PFSK-1 (cell line): ENCODE results near the gene PHACTR4.

Source experiments
- FOXP2 ChIP-seq: optimal IDR thresholded peaks from 2 replicates; pipeline ENCODE3; 2011; ENCODE audit warnings: borderline replicate concordance, control low read depth, inconsistent platforms; ENCODE audit not compliant: insufficient read depth; ENCODE audit errors: extremely low read length, extremely low read depth
- POLR2AphosphoS5 ChIP-seq: IDR thresholded peaks from 2 replicates; pipeline ENCODE4 v1.6.1; 2012; ENCODE audit warnings: low read depth, mild to moderate bottlenecking, control low read depth, low read length, moderate library complexity
- SIN3A ChIP-seq: IDR thresholded peaks from 2 replicates; pipeline ENCODE4 v1.6.1; 2012; ENCODE audit warnings: mild to moderate bottlenecking, low read length, moderate library complexity, borderline replicate concordance; ENCODE audit not compliant: insufficient read depth
- TAF1 ChIP-seq: IDR thresholded peaks from 2 replicates; pipeline ENCODE4 v1.6.1; 2012; ENCODE audit warnings: low read length, control low read depth, borderline replicate concordance; ENCODE audit not compliant: insufficient read depth
- TF ChIP-seq, protein P1 (sequence below), 2 experiments: IDR thresholded peaks; 2 replicates each; pipeline versions ENCODE4 v1.6.1 to v1.8.0; 2011 to 2012; ENCODE audit warnings: low read depth in 2 of 2, low read length in 2 of 2, control low read depth in 1 of 2, inconsistent platforms in 1 of 2, mild to moderate bottlenecking in 1 of 2, moderate library complexity in 1 of 2; ENCODE audit not compliant: insufficient read depth in 1 of 2

The PHACTR4 gene

DNA sequence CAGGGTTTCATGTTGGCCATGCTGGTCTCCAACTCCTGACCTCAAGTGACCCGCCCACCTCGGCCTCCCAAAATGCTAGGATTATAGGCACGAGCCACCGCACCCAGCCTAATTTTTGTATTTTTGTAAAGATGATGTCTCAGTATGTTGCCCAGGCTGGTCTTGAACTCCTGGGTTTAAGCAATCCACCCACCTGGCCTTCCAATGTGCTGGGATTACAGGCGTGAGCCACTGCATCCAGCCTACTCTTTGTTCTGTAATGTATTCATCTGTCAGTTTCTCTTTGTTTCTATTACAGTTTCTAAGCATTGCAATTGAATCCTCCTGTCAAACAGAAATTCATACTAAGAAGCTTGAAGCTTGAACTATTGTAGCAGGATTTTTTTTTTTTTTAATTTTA, 81.5 kb downstream of the PHACTR4 start:
- TF ChIP-seq SIN3A (no peak), FOXP2 (no peak), TAF1 (no peak), POLR2AphosphoS5 (no peak)
- TF ChIP-seq, protein P1, sequence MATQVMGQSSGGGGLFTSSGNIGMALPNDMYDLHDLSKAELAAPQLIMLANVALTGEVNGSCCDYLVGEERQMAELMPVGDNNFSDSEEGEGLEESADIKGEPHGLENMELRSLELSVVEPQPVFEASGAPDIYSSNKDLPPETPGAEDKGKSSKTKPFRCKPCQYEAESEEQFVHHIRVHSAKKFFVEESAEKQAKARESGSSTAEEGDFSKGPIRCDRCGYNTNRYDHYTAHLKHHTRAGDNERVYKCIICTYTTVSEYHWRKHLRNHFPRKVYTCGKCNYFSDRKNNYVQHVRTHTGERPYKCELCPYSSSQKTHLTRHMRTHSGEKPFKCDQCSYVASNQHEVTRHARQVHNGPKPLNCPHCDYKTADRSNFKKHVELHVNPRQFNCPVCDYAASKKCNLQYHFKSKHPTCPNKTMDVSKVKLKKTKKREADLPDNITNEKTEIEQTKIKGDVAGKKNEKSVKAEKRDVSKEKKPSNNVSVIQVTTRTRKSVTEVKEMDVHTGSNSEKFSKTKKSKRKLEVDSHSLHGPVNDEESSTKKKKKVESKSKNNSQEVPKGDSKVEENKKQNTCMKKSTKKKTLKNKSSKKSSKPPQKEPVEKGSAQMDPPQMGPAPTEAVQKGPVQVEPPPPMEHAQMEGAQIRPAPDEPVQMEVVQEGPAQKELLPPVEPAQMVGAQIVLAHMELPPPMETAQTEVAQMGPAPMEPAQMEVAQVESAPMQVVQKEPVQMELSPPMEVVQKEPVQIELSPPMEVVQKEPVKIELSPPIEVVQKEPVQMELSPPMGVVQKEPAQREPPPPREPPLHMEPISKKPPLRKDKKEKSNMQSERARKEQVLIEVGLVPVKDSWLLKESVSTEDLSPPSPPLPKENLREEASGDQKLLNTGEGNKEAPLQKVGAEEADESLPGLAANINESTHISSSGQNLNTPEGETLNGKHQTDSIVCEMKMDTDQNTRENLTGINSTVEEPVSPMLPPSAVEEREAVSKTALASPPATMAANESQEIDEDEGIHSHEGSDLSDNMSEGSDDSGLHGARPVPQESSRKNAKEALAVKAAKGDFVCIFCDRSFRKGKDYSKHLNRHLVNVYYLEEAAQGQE (IDR thresholded peaks at IDR 0.05; ENCODE audit: insufficient read depth in 1 of 2, low read depth in 2 of 2, low read length in 2 of 2) = no peak

DNA sequence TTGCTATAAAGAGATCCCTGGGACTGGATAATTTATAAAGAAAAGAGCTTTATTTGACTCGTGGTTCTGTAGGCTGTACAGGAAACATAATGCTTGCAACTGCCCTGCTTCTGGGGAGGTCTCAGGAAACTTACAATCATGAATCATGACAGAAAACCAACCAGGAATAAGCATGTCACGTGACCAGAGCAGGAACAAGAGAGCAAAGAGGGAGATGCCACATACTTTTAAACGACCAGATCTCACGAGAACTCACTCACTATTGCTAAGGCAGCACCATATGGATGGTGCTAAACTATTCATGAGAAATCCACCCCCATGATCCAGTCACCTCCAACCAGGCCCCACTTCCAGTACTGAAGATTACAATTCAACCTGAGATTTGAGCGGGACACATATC, 86.5 kb downstream of the PHACTR4 start:
- TF ChIP-seq SIN3A (no peak), POLR2AphosphoS5 (peak; percentile 54)

DNA sequence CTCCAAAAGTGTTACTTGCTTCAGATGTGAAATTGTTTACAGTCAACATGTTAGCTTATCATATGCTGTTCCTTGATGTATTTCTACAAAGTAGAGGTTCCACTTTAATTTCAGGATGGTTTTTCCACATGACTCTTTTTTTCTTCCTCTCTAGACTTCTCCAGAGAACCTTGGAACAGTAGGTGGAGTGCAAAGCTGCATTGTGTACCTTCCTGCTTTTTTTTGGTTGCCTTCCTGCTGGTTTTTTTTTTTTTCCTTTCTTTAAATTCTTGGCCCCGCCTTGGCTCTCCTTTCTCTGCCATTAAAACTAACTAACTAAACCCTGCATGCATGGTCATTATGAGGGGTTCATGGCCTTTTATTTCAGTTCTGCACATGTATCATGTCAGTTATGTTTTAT, 88.1 kb downstream of the PHACTR4 start:
- TF ChIP-seq, protein P1 (IDR thresholded peaks at IDR 0.05; ENCODE audit: insufficient read depth in 1 of 2, low read depth in 2 of 2, low read length in 2 of 2) = no peak
- TF ChIP-seq FOXP2 = no peak
- TF ChIP-seq POLR2AphosphoS5 = no peak
- no peak for TF ChIP-seq SIN3A
- no peak for TF ChIP-seq TAF1

DNA sequence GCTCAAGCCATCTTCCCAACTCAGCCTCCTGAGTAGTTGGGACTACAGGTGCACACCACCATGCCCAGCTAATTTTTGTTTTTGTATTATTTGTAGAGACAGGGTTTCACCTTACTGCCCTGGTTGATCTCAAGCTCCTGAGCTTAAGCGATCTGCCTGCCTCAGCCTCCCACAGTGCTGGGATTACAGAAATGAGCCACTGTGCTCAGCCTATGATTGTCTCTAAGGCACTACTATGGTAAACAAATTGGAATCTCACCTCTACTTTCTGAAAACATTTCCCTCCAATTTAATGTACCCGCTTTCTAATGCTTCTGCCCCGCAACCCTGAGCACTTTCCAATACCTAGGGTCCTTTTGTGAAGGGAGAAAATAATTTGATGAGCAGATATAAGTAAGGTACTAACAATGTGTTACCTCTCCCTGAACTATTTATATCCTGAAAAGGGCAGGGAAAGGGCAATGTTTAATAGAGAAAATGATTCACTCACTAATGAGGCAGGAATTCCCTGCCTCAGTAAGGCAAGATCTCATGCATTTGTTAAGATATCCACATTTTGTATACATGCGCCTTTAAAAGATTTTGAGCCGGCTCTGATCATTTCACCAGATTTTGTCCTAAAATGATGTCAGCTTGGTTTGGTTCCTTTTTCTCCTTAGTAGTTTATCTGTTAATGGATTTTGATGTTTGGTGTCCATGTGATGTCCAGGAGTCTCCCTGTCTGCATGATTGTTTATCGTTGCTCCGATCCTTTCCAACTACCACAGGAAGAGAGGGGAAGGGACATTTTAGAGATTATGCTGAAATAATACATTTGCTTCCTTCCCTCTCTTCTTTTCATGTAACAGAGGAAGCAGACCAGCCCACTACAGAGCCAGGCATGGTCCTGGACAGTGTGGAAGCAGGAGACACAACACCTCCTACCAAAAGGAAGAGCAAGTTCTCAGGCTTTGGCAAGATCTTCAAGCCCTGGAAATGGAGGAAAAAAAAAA, 89.0 kb downstream of the PHACTR4 start:
- TF ChIP-seq FOXP2 (no peak), POLR2AphosphoS5 (no peak), TAF1 (no peak), SIN3A (no peak)
- TF ChIP-seq, protein P1 (IDR thresholded peaks at IDR 0.05; ENCODE audit: insufficient read depth in 1 of 2, low read depth in 2 of 2, low read length in 2 of 2) = no peak

DNA sequence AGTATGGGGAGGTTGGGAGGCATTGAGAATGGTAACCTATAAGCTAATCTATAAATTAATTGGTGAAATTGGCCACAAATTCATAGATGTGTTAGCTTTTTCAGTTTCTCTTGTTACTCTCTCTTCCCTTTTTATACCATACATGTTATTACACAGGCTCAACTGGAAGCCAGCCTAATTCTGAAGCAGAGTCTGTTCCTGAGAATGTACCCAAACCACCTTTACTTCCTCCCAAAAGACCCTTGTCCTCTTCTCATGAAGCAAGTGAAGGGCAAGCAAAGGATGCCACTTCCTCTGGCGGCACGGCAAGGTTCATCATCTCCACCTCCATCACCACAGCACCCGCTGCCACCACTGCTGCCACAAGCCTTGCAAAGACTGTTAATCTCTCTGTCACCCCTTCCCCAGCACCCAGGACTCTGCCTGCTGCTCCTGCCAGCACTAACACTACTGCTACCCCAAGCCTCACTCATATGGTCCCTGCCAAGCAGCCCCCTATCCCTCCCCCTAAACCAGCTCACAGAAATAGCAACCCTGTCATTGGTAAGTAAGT, 96.8 kb downstream of the PHACTR4 start:
- TF ChIP-seq SIN3A (no peak), FOXP2 (no peak), TAF1 (no peak), POLR2AphosphoS5 (no peak)
- TF ChIP-seq, protein P1 (IDR thresholded peaks at IDR 0.05; ENCODE audit: insufficient read depth in 1 of 2, low read depth in 2 of 2, low read length in 2 of 2) = no peak
